Measurements from ENCODE around the gene CFAP54.

The CFAP54 gene

DNA sequence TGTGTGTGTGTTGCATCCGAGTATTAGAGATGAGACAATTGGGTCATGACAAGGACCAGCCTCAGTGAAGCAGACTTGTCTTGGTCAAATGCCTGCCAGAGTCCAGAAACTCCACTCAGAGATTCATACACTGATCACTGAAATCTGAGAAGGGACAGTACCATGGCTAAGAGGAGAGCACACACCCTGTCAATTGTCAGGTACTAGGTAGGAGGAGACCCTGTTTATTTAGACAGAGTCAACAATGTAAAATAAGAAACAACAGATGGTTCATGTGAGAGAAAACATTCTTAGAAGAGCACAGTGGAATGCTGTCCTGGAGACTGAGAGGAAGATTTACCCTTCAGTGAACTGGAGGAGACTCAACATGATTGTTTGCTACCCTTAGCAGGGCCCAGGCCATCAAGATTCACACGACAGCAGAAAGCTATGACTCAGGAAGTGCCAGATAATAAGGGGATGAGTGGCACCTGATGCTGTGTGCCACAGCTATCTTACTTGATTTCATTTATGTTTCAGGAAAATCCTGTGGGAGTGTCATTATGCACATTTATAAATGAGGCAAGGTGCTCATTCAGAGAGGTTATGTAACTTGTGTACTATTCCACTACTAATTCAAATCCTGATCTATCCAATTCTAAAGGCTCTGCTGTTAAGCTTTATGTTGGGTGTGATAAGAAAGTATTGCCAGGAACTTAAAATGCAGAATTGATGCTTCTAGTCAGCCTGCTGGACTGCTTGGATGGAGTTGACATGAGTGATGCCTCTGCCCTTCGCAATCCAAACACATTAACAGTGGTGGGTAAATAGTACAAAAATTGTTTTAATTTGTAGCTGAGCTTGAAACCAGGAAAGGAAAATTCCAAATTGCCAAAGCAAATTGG lies 281.1 kb downstream of the CFAP54 start:
- DNase-seq: no peak

DNA sequence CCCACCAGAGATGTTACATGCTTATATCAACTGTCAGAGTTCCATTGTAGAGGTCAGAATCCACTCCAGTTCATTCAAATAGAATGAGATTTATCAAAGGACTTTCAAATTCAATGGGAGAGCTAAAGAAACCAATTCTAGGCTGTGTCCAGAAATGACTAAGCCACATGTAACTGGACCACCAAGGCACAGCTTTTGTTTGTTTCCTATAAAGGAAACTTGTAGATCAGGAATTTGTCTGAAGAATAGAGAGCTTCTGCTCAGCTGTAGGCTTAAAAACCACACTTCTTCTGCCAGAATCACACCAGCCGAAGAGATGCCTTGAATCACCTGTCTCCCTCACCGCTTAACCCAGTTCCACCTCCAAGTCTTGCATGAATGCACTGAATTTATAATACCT lies 283.7 kb downstream of the CFAP54 start:
- DNase-seq: no peak

DNA sequence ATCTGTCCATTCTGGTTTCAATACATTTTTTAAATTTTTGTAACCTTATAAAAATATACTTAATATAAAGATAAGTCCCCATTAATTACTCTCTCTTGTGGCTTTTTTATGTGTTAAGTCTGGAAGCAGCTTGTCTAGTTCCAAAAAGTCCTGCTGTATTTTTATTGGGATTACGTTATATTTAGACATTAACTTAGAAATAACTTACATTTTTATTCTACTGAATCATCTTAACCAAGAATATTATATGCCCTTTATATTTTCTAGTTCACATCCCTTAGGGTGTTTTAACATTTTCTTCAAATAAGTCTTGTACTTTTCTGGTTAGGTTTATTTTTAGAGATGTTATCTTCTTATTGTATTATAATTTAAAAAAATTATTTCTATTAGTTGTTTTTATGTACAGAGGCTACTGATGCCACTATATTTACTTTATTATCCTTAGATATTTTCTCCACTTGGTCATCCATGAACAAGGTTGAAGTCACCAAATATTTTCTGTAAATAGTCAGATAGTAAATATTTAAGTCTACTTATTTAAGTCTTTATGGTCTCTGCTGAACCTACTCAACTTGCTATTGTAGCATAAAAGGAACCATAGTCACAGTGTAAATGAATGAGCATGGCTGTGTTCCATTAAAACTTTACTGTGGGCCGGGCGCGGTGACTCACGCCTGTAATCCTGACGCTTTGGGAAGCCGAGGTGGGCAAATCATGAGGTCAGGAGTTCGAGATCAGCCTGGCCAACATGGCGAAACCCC lies 285.3 kb downstream of the CFAP54 start:
- DNase-seq: no peak

DNA sequence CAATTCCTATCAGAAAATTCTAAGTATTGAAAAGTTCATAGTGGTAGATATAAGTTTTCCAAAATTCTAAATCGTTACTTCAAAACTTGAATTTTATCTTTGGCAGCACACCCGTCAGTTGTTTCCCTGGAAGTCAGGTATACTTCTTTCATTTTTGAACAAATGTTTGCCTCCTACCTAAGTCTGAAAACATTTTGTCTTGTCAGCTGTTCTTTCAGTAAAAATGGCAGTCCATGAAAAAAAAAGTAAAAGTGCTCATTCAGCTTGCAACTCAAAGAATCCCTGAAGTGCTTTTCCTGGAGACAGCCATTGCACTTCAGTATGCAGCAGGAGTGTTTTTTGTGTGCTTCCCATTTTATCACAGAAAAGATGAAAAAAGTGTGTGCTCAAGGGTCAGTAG lies 287.5 kb downstream of the CFAP54 start:
- DNase-seq: no peak

DNA sequence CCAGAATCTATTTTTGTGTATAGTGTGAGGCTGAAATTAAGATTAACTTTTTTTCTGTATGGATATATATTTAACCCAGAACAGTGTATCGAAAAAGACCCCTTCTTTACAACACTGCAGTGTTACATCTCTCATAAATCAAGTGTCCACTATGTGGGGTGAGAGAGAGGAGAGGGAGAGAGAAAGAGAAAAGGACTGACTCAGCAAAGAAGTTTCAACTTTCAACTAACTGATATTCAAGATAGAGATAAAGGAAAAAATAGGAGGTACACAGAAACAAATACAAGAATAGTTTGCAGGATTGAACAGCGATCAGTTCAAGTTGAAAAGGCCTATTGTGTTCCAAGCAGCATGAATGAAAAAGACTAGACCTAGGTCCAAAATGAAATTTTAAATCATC lies 291.0 kb downstream of the CFAP54 start:
- no peak for DNase-seq

DNA sequence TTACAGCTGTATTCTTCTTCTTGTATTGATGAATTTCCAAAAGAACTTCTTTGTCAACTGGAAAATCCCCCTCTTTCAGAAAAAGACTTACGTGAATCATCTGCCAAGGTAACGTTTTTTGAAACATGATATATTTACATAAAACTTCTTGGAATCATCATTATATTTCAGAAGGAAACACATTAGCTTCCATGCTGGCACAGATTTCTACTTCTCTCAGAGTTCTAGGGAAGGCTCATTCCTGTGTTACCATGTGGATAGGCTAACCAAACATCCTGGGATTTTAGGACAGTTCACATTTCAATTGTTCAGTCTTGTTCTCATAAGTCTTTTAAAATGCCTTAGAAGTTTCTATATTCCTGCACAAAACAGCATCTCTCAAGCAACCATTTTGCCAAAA lies 297.4 kb downstream of the CFAP54 start:
- DNase-seq: no peak

DNA sequence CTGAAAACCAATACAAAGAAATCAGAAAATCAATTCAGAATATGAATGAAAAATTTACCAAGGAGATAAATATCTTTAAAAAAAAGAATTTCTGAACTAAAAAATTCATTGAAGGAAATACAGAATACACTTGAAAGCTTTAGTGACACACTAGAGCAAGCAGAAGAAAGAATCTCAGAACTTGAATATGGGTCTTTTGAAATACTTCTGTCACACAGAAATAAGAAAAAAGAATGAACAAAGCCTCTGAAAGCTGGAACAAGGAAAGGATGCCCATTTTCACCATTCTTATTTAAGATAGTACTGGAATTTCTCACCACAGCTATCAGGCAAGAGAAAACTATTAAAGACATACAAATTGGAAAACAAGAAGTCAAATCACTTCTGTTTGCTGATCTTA lies 314.6 kb downstream of the CFAP54 start:
- no peak for DNase-seq

DNA sequence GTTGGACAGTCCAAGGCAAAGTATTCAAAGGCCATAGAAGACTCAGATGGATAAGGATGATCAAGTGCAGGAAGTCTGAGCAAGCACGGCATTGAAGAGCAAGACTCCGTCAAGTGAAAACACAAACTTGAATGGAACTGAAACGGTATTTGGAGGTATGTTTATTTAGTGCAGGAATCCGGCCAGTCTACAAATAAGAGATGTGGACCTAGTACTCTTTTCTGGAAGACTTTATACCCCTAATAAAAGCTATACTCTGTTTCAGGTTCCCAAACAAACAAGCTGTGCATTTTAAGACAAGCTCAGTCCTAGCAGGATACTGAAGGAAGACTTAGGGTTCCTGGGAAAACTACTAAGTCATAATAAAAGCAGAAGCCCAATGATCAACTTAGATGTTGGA lies 316.9 kb downstream of the CFAP54 start:
- no peak for DNase-seq

DNA sequence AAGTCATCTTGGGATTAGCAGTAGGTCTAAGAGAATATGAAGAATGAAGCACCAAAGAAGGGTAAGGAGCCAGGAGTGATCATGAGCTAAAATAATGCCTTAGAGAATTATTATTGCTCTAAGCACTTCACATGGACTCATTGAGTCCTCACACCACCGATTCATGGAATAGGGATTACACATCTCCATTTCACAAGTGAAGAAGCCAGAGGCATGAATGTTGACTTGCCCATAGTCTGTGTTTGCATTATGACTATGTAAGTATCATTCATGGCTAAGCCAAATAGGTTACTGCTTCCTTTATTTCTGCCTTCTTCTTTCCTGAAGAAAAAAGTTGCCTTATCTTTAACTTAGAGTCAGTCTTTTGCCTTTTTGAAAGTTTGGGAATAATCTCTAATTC lies 318.4 kb downstream of the CFAP54 start:
- no peak for DNase-seq

DNA sequence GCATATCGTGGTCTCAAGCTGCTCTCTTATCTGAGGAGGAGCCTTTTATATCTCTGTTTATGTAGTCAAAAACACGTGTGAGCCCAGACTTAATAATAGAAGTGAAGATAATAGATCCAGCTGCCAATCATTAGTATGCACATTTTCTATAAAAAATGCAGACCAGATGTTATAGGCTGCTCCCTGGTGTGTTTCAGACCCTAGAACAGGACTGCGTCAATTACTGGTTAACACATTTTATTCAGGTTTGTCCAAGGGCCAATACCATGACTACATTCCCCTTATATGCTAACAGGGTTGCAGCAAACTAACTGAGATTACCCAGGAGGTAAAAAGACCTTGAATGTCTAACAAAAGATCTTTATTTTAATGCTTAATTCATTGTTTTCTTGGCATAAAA lies 319.2 kb downstream of the CFAP54 start:
- DNase-seq: no peak

DNA sequence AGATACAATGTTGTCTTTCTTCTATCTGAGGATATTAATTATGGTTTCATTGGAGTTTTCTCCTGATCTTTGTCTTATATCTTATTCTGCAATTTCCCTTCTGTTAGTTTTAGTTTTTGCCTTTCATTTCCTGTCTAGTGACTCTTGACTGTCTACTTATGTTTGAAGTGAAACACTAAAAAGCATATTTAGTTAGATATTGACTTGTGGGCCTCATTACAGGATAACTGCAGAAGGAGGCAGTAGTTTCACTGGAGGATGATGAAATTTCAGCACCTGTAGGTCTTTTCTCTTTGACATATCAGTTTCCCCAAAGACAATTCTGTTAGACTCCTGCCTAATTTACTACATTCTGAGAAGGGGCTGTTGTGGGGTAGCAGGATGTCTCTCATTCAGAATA lies 320.1 kb downstream of the CFAP54 start:
- no peak for DNase-seq

DNA sequence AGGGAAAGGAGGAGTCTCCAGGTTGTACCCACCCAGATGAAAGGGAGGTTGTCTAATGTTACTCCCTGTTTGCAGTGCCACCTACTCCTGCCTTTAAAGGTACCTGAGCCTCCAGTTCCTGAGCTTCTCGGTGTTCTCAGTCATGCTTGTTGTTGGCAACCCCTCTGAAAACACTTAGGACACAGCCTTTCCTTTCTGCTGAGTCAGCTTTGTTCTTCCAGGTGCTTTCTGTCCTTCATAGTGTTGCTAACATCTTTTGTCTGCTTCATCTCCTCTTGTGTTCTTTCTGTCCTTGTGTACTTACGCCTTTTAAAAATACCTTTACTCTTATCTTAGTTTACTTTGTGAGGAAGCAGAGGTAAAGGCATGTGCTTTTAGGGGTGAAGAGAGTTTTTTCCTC lies 320.7 kb downstream of the CFAP54 start:
- DNase-seq: no peak

DNA sequence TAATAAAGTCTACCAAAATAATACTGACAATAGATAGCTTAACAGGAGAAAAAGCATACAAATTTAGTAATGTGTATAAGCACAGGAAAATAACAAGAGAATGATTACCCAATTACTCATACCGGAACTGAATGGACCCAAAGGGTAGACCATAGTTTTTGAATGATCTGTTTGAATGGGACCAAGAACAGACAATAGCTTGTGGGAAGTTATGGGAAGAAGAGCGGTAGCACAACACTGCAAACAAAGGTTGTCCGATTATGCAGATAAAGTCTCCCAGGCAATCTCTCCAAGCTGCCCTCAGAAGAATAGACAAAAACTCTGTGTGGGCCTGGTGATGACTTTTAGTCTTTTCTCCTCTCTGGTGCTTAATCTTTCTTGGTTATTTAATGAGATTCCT lies 321.1 kb downstream of the CFAP54 start:
- no peak for DNase-seq

DNA sequence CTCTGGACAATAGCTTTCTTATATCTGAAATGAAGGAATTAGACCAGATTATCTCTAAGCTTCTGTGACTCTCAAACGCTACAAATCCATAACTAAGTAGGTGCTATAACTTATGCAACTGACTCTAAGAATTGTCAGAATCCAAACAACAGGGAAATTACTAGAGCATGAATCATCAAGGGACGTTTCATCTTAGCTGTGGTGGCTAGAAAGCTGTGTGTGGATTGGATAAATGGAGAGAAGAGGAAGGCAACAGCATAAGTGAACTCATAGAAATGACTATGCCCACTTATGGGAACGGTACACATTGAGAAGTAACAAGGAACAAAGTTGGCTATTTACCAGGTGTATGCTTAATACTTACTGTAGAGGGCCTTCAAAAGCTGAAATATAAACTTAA lies 321.7 kb downstream of the CFAP54 start:
- DNase-seq: no peak

DNA sequence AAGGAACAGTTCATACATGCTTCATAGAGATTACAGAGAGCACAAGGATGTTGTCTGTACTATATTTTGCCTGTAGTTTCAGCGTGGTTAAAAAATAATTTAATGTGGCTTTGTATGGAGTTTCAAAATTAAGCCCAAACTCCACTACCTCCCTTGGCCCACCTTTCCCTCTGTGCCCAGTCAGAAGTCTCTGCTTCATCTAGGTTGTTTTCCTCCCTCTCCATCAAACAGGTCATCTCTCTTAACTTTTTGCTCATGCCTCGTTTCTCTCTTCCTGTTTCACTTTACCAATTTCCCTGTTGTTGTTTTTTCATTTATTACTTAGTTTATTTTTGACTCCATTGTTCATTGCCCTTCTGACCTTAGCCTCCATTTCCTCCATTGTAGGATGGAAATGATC lies 322.8 kb downstream of the CFAP54 start:
- DNase-seq: no peak

DNA sequence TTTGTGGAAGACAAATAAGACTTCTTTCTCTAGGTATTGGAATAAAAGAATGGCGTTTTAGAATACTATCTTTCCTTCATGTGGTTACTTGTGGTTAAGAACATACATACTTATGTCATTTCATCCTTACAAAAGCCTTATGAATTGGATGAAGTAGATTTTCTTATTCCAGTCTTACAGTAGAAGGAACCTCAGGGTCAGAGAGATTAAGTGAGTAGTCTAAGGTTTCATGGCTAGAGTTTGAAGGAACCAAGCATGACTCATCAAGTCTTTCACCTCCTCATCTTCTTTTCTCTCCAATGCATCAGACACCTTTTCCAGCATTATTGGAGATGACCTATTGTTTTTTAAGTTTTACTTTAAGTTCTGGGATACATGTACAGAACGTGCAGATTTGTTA lies 324.8 kb downstream of the CFAP54 start:
- no peak for DNase-seq

DNA sequence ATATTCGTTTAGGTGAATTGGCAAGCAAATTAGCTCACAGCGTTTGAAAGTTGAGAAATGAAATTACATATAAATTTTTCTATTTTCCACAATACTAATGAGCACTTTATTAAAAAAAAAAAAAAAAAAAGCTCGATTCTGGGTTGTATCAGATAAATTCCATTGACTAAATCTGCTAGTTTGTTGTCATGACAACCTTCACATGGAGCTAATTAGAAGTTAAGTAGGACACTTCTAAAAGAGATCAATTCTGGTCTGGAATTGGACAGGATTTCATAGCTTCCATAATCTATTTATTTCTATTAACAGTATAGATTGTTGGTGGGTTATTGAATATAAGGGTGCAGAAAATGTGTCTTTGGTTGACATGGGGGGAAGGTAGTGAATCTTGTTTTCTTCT lies 332.2 kb downstream of the CFAP54 start:
- no peak for DNase-seq

DNA sequence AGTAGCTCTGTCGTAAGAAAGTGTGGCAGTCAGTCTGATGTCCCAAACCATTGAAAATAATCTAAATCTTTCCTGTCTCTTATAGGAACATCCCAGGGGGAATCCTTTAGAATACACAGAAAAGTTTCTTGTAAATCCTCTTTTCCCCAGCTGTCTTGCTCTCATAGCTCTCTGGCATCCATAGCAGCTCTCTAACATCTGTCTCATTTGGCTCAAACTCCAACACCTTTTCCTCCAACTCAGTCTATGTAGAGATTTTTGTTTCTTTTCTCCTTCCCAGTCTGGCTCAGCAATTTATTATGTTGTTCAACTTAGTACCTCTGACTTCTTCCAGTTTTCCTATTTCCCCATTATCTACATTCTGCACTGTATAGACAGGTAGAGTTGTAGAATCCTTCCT lies 333.3 kb downstream of the CFAP54 start:
- DNase-seq: no peak

DNA sequence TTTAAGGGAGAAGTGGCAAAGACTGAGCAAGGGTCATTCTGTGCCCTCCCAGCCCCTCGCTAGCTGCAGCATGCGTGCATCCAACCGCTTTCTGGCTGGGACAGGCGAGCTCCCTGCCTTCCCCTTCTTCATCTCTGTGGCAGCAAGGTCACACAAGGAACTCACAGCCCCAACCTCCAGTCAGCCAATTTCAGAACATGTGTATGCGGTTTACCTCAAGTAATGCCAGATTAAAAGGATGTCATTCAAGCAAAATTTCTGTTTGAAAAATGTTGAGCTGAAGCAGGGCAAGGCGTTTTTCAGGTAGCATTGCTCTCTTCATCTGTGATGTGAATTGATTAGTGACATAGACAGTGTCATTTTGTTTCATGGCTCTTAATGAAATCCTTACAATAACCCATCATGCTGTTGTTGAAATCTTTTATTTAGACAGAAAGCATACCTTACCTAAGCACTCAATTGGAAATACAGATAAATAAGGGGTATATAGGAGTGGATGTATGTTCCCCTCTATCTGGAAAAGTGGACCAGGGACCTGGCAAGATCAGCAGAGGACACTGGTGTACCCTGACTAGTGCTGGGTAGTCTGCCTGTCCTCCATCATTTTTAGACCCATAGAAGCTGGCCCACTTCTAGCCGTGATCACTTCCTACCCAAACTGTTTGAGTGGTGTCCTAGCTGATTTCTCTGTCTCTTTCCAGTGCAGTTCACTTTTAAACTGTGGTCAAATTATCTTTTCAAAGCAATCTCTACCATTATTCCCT lies 334.9 kb downstream of the CFAP54 start:
- no peak for DNase-seq

DNA sequence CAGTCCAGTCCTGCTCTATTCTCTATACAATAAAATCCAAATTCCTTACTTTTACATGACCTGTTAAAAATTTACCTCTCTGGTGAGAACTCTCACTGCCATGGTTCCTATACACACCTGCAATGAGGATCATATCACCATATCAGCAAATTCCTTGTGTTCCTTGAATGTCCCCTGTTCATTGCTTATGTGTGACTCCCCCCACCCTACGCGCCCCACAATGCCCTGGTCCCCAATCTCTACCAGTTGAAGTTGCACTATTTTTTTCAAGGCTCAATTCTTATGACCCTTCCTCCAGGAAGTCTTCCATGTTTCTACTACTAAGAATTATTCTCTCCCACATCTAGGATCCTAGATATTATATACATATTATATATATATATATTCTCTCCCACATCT lies 335.5 kb downstream of the CFAP54 start:
- no peak for DNase-seq

DNA sequence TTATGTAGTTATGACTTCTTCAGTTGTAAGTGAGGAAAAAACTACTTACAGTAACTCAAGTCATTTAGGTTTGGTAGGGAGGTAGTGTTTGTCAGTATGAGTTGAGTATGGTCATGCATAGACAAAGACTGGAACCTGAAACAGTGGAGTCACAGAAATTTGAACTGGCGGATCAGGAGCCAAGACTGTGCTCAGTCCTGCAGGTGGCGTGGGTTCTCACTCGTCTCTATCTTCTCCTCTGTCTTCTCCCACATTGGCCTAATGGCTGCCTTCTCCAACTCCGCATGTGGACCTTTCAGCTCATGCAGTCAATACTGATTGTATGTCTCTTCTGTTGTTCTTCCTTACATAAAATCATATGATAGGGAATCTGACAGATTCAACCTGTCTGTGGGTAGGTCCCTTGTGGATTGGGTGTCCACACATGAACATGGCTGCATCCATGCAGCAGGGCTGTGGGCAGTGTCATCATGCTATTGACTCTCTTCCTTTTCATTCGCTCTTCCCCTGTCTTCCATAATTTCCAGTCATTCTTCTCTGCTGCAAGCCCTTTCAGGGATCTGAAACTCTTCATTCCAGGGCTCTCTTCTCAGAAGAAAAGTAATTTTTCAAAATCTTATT lies 338.9 kb downstream of the CFAP54 start:
- no peak for DNase-seq

DNA sequence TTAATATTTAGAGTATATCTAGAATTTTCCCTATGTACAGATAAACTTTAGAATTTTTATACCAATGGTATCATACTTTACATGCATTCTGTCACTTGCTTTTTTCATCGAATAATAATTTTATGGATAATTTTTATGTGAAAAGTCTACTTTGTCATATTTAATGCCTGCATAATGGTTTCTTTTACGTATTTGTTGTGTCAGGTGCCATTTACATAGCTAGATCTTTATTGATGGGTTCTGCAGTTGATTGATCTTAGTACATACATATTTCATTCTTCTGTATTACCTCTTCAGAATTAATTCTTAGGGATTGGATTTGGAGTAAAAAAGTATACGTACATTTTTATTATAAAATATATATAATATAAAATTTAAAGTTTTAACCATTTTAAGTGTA lies 340.0 kb downstream of the CFAP54 start:
- DNase-seq: no peak

DNA sequence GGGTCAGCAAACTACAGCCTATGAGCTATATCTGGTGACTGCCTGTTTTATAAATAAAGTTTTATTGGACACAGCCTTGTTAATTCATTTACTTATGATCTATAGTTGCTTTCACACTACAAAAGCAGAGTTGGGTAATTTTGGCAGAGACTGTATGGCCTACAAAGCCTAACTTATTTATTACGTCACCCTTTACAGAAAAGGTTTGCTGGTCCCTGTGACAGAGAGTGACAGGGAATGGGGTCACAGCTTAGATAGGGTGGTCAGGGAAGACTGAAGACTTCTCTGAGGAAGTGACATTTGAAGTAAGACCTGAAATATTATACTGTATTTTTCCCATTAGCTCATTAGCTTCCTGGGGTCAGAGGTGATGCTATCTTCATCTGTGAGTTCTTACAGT lies 342.0 kb downstream of the CFAP54 start:
- DNase-seq: no peak
